GM21825 (cell line): Measurements from ENCODE around the gene LDLRAP1.
"Not testable (repeated sequence)": the region's sequence is repeated elsewhere in the genome, so short reads cannot be mapped to it uniquely, and the experiment has no call there.

Source experiments
- ATAC-seq: cut with Tn5 transposase; IDR thresholded peaks from one replicate; pipeline ENCODE4 v1.9.1; 2021; ENCODE audit warnings: mild to moderate bottlenecking, moderate library complexity; ENCODE audit not compliant: unreplicated experiment

LDLRAP1 gene, protein sequence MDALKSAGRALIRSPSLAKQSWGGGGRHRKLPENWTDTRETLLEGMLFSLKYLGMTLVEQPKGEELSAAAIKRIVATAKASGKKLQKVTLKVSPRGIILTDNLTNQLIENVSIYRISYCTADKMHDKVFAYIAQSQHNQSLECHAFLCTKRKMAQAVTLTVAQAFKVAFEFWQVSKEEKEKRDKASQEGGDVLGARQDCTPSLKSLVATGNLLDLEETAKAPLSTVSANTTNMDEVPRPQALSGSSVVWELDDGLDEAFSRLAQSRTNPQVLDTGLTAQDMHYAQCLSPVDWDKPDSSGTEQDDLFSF

DNA sequence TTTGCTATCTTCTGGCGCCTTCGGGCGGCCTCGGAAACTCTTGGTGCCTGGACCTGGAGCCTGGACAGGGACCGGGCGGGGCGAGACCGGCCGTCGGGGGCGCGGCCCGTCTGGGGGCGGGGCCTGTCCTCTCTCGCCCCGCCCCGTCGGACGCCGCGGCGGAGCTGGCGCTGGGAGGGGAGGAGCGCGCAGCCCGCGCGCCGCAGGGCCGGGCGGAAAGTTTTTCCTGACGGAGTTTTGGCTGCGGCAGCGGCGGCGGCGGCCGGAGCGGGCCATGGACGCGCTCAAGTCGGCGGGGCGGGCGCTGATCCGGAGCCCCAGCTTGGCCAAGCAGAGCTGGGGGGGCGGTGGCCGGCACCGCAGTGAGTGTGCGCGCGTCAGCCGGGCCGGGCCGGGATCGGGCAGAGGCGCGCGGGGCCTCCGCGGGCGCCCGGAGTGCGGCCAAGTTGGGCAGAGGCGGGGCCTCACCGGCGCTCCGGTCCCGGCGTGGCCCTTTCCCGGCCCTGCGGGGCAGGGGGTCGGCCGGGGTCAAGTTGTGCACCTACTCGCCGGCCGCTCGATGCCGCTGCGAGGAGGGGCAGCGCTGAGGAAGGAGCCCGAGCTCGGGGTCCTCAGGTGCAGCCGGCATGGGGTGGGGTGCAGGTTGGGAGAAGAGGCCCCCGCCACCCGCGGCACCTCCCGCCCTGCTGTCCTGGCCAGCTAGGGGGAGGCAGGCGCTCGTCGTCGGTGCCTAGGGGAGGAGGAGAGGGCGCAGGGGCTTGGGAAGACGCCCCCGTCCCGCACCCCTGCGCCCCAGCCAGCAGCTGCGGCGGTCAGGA, at the start of gene LDLRAP1:
TSS of gene LDLRAP1 (plus strand) at position 182 of the 818 bp plus-strand sequence. CDS start at position 275, 93 bp downstream.
- peak; percentile 76 for ATAC-seq

DNA sequence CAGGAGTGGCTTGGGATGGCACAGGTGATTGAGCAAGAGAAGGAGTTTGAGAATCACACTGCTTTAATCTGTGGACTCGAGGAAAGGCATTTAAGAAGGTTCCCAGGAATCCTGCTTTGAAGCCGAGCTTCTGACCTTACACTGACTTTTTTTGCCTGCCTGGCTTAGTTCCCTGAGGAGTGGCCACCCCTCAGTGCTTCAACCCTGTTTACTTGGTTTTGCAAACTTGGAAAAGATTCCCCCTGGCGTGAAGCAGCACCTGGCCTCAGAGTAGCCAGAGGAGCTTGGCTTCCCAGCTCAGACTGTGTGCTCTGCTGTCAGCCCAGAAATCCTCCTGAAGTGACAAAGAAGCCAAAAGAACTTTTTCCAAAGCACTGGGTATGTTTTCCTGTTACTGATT, 48.5 kb upstream of the LDLRAP1 start:
- no peak for ATAC-seq

- no peak for ATAC-seq
These were observed 42.7 kb upstream of the LDLRAP1 start for GRCh38 chr1:25500694-25501093.

- ATAC-seq: no peak
These were observed 42.0 kb upstream of the LDLRAP1 start for GRCh38 chr1:25501235-25502058.

DNA sequence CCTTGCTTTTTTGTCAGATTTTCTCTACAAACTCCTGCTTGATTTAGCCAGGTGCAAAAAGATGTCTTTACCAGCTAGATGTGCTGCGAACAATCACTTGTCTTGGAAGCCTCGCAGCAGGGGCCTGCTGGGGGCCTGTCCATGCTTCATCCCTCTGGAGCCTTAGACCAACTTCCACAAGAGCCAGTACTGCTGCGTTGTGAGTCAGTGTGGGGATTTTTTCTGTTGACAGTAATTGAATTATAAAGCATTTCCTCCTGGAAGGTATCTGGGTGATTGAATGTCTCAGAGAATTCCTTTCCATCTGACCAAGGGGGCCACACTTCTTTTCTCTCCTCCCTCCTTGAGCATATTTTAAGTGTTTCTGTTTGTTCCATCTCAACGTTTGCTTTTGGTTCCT, 40.4 kb upstream of the LDLRAP1 start:
- no peak for ATAC-seq

DNA sequence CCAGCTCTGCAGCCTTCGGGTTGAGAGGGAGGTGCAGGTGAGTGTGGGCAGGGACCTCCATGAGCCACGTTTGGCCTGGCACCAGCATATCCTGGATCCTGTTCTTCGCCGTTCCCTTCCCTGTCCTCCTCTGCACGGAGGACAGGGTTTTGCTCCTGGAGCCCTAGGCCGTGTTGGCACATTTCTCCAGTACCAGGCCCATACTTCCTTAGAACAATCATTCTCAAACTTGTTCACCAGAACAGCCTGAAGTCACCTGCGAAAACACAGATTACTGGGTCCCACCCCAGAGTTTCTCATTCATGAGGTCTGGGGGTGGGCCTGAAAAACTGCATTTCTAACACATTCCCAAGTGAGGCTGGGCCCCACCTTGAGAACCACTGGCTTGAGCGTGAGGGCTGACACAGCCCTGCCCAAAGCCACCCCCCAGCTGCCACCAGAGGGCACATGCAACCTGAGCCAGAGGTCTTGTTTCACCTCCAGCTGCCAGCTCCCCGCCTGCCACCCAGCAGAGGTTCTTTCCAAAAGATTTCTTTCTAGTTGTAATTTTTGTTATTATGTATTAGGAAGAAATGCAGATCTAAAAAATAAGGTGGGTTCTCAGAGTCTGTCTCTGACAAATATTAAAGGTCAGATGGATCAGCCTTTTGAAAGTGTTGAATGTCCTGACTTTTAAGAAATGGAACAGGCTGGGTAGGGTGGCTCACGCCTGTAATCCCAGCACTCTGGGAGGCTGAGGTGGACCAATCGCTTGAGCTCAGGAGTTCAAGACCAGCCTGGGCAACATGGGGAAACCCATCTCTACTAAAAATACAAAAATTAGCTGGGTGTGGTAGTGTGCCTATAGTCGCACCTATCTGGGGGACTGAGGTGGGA, 39.6 kb upstream of the LDLRAP1 start:
- no peak for ATAC-seq

DNA sequence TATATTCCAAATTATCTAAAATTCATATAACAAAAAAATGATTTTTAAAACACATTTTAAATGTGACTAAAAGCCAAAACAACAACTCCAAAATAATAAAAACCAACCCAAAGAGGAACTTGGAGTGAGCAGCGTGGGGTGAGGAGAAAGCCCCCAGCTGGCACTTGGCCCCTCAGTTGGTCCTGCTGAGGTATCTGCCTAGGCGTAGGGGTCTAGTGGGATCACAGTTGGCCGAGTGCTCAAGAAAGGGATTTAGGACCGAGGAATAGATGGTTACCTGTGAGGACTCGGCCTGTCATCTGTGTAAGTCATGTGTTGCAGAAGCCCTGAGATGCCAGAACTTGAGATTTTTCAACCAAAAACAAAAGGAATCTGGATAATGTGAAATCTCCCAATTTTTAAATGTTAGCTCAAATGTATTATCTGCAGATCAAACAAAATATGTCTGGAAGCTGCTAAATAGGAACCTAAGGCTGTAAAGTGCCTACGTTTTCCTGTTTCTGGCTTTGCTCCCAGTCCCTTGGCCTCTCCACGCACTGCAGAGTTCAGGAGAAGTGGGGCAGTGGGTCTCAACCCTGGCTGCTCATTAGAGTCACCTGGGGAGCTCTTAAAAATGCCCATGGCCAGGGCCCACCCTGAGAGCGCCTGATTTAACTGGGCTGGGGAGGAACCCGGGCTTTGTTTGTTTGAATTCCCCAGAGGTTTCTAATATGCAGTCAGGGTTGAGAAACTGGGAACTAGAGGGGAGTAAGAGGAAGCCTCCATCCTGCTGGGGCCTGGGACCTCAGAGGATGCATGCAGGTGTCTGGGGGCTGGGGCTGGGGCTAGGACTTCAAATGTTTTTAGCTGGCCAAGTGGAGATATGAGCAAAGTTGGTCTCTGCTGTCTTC, 38.5 kb upstream of the LDLRAP1 start:
- ATAC-seq: no peak

GRCh38 chr1:25505656-25506385, 37.6 kb upstream of the LDLRAP1 start:
- no peak for ATAC-seq

DNA sequence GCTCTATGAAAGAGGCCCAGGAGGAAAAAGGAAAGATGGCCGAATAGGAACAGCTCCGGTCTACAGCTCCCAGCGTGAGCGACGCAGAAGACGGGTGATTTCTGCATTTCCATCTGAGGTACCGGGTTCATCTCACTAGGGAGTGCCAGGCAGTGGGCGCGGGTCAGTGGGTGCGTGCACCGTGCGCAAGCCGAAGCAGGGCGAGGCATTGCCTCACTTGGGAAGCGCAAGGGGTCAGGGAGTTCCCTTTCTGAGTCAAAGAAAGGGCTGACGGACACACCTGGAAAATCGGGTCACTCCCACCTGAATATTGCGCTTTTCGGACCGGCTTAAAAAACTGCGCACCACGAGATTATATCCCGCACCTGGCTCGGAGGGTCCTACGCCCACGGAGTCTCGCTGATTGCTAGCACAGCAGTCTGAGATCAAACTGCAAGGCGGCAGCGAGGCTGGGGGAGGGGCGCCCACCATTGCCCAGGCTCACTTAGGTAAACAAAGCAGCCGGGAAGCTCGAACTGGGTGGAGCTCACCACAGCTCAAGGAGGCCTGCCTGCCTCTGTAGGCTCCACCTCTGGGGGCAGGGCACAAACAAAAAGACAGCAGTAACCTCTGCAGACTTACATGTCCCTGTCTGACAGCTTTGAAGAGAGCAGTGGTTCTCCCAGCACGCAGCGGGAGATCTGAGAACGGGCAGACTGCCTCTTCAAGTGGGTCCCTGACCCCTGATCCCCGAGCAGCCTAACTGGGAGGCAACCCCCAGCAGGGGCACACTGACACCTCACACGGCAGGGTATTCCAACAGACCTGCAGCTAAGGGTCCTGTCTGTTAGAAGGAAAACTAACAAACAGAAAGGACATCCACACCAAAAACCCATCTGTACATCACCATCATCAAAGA, 36.6 kb upstream of the LDLRAP1 start:
- not testable (repeated sequence) for ATAC-seq

GRCh38 chr1:25513666-25514065, 29.7 kb upstream of the LDLRAP1 start:
- ATAC-seq: no peak

- ATAC-seq: no peak
These were observed 28.4 kb upstream of the LDLRAP1 start for GRCh38 chr1:25515033-25515432.

GRCh38 chr1:25516686-25517085, 26.7 kb upstream of the LDLRAP1 start:
- no peak for ATAC-seq

DNA sequence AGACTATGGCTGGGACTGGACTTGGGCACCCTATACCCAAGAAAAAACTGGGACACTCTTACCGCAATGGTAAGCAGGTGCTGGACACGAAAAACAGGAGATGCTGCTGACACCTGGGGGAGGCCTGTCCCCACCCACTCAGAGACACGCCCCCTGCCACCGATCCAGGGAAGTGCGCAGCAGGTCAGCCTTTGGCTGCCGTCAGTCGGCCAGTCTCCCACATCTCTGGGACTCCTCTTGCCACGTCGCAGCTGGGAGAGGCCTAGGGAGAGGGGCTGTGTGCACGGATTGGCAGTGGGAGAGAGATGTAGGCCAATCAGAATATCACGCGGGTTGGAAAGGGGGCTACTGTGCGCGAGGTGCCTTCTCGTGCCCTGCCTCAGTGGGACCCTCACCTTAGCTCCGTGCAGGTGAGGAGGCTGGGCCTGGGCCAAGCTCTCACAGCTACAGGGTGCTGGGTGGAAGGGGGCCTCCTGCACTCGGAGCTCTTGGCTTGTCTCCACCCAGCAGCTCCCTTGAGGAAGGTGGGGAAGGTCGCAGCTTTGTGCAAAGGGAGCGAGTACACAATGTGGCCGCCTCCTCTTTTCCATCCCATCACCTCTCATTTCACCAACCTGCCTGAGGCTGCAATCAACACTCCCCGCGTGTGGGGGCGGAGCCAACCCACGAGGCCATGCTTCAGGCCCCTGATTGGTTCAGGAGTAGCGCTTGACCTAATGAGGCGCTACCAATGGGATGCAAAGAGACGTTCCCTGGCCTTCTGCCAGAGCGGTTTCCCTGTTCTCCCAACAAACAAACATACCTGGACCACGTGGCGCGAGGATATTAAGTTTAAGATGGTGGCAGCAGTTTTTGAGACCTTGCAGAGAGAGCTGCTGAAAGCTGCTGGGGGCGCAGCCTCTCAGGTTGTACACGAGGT, 25.7 kb upstream of the LDLRAP1 start:
- ATAC-seq: no peak

GRCh38 chr1:25519624-25520023, 23.8 kb upstream of the LDLRAP1 start:
- ATAC-seq: no peak

DNA sequence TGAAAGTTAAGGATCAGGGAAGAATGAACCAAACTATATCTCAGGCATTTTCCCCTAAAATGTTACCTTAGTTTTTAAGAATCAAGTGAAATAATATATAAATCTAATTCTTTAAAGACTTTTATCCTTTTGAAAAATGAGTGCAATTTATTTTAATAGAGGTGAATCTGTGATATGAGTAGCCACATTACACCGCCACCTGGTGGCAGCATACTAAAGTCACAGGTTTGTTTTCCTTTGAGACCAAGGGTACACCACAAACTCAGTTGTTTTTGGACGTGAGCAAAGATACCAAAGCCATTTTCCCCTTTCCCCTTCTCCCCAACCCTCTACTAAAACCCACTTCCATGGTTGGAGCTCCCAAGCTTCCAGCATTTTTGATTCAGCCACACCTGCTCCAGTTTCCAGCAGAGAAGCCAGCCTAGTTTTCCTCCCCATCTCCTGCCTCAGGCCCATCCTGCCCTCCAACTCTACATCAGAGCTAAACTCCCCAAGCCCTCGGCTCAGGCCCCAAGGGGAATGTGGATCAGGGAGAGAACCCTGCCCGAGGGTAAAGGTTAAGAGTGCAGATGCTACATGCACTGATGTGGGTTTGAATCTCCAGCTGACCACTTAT, 22.9 kb upstream of the LDLRAP1 start:
- no peak for ATAC-seq

DNA sequence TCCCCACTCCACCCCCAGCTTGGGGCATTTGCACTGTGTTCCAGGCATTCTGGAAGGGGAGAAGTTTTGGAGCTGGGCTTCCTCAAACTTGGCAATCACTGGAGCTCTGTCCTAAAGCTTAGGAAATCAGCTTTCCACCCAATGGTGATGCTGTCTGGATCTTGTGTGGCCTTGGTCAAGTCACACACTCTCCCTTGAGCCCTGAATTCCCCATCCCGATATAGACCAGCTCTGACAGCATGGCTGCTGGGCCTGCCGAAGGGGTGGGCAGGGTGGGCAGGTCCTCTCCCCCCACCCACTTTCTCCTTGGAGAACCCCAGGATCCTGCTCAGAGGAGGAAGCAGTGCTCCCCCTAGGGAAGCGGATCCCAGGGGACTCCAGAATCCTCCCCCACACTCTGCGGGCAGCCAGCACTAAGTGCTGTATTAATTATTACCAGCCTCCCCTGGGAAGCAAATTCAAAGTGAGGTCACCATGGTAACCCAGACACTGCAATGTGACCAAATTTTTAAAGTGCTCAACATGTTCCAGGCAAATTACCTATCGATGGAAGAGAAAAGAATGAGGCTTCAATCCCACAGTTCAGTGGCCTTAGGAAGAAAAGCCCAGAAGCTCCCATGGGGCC, 21.3 kb upstream of the LDLRAP1 start:
- no peak for ATAC-seq
